ENCODE measurements around the gene OLFML3.
"Not testable (repeated sequence)": the region's sequence is repeated elsewhere in the genome, so short reads cannot be mapped to it uniquely, and the experiment has no call there.

Gene OLFML3

GRCh38 chr1:113993072-113993471 lies 13.8 kb downstream of the OLFML3 start:
- DNase-seq (ENCODE audit: low read depth) = no peak

GRCh38 chr1:113993766-113994165 lies 14.5 kb downstream of the OLFML3 start:
- DNase-seq (ENCODE audit: low read depth) = no peak

- no peak for DNase-seq (ENCODE audit: low read depth)
These were observed 16.1 kb downstream of the OLFML3 start for GRCh38 chr1:113995382-113995781.

GRCh38 chr1:113998361-113998760 lies 19.1 kb downstream of the OLFML3 start:
- no peak for DNase-seq (ENCODE audit: low read depth)

GRCh38 chr1:113999233-113999632 lies 20.0 kb downstream of the OLFML3 start:
- no peak for DNase-seq (ENCODE audit: low read depth)

GRCh38 chr1:113999799-114000198 lies 20.5 kb downstream of the OLFML3 start:
- no peak for DNase-seq (ENCODE audit: low read depth)

- no peak for DNase-seq (ENCODE audit: low read depth)
These were observed 21.1 kb downstream of the OLFML3 start for GRCh38 chr1:114000406-114000805.

- no peak for DNase-seq (ENCODE audit: low read depth)
These were observed 23.4 kb downstream of the OLFML3 start for GRCh38 chr1:114002492-114003239.

- DNase-seq (ENCODE audit: low read depth) = no peak
These were observed 24.2 kb downstream of the OLFML3 start for GRCh38 chr1:114003431-114003830.

GRCh38 chr1:114006825-114007224 lies 27.6 kb downstream of the OLFML3 start:
- DNase-seq (ENCODE audit: low read depth) = not testable (repeated sequence)

GRCh38 chr1:114008480-114008941 lies 29.2 kb downstream of the OLFML3 start:
- DNase-seq (ENCODE audit: low read depth) = no peak

- DNase-seq (ENCODE audit: low read depth) = no peak
These were observed 29.7 kb downstream of the OLFML3 start for GRCh38 chr1:114008993-114009392.

GRCh38 chr1:114009393-114009792 lies 30.1 kb downstream of the OLFML3 start:
- DNase-seq (ENCODE audit: low read depth) = no peak

GRCh38 chr1:114010433-114011184 lies 31.3 kb downstream of the OLFML3 start:
- no peak for DNase-seq (ENCODE audit: low read depth)

- no peak for DNase-seq (ENCODE audit: low read depth)
These were observed 32.5 kb downstream of the OLFML3 start for GRCh38 chr1:114011796-114012195.

- DNase-seq (ENCODE audit: low read depth) = no peak
These were observed 35.8 kb downstream of the OLFML3 start for GRCh38 chr1:114015075-114015474.

GRCh38 chr1:114019724-114020123 lies 40.5 kb downstream of the OLFML3 start:
- DNase-seq (ENCODE audit: low read depth) = not testable (repeated sequence)

- DNase-seq (ENCODE audit: low read depth) = no peak
These were observed 42.4 kb downstream of the OLFML3 start for GRCh38 chr1:114021665-114022099.

GRCh38 chr1:114022877-114023276 lies 43.6 kb downstream of the OLFML3 start:
- DNase-seq (ENCODE audit: low read depth) = no peak

- no peak for DNase-seq (ENCODE audit: low read depth)
These were observed 44.1 kb downstream of the OLFML3 start for GRCh38 chr1:114023377-114023776.

GRCh38 chr1:114024049-114024448 lies 44.8 kb downstream of the OLFML3 start:
- no peak for DNase-seq (ENCODE audit: low read depth)

GRCh38 chr1:114025609-114026401 lies 46.5 kb downstream of the OLFML3 start:
- DNase-seq (ENCODE audit: low read depth) = no peak

Measured in CMK (cell line).